HepG2 (cell line): Measurements from ENCODE around the gene CTU1. TPM values are rescaled to one million over a fixed set of nuclear protein-coding genes. Genes with fewer than 3 reads are reported as not detected.

Source experiments
- ATAC-seq: fragments of 200-7000 bp; cut with Tn5 transposase; 3 replicates; pipeline ENCODE4 v1.9.1; 2020; ENCODE audit warnings: mild to moderate bottlenecking, moderate library complexity
- BruUV-seq: library from RNA; stranded (reverse); fragments of 400-500 nt; replicated peaks from 2 replicates; lab custom pipeline; 2021; lab: Mats Ljungman, UMichigan
- CTCF ChIA-PET: fragments of 300-600 bp; formaldehyde crosslinking; extraction: SDS; loops from one replicate; lab custom pipeline; 2021; ENCODE audit warnings: low total read pairs, inconsistent platforms, low intra/inter-chr PET ratio; lab: Yijun Ruan, JAX
- POLR2A ChIA-PET: fragments of 350-600 bp; sonication (Branson Sonifier 250); formaldehyde crosslinking; loops from one replicate; lab custom pipeline; 2020; ENCODE audit warnings: antibody characterized with exemption, inconsistent platforms; lab: Yijun Ruan, JAX
- DNase-seq: peaks from one replicate; pipeline ENCODE4 v3.0.0-alpha.2; 2015; ENCODE audit warnings: low spot score
- FAIRE-seq: peaks from 3 replicates; lab custom pipeline; 2011; peaks lifted over from hg19 to GRCh38; lab: Jason Lieb, UNC
- H2AFZ ChIP-seq: one replicate; pipeline ENCODE4 v1.6.1; 2011; ENCODE audit warnings: low read length, inconsistent platforms
- H3K27ac ChIP-seq: fragments of 300-600 bp; 3 replicates; pipeline ENCODE4 v1.8.0; 2011; ENCODE audit warnings: mixed run types, mild to moderate bottlenecking, mixed read lengths, low read length, inconsistent platforms; ENCODE audit not compliant: insufficient read depth; ENCODE audit errors: extremely low read length
- H3K27me3 ChIP-seq, 2 experiments: fragments of 200-600 bp in 1 of 2; 2 replicates in 1 of 2; 3 replicates in 1 of 2; pipeline versions ENCODE4 v1.6.0 to v1.8.0; 2011; ENCODE audit warnings: low read length in 2 of 2, mild to moderate bottlenecking in 2 of 2, moderate library complexity in 2 of 2, inconsistent platforms in 1 of 2; ENCODE audit not compliant: insufficient read depth in 2 of 2, control insufficient read depth in 1 of 2
- H3K36me3 ChIP-seq, 2 experiments: fragments of 200-600 bp in 1 of 2; replicated peaks in 1 of 2; 2 replicates in 1 of 2; 3 replicates in 1 of 2; pipeline versions ENCODE4 v1.5.1 to v1.8.0; 2011; ENCODE audit warnings: low read length in 2 of 2, inconsistent platforms in 1 of 2; ENCODE audit not compliant: insufficient read depth in 2 of 2, control insufficient read depth in 1 of 2
- H3K4me1 ChIP-seq: 2 replicates; pipeline ENCODE4 v1.5.1; 2012; ENCODE audit warnings: low read length, inconsistent platforms; ENCODE audit not compliant: insufficient read depth
- H3K4me2 ChIP-seq: 2 replicates; pipeline ENCODE4 v1.6.0; 2011; ENCODE audit warnings: low read depth, low read length, inconsistent platforms
- H3K4me3 ChIP-seq, 3 experiments: fragments of 200-600 bp in 1 of 3; sonication (generic), shearing (Covaris generic) in 1 of 3; replicated peaks in 1 of 3; 2 replicates each; pipeline ENCODE4 v1.5.1; 2011 to 2016; ENCODE audit warnings: low read length in 3 of 3, inconsistent platforms in 2 of 3, low read depth in 2 of 3, mild to moderate bottlenecking in 2 of 3, control low read depth in 1 of 3, mixed read lengths in 1 of 3; ENCODE audit not compliant: insufficient read depth in 1 of 3
- H3K79me2 ChIP-seq: one replicate; pipeline ENCODE4 v1.6.1; 2011; ENCODE audit warnings: low read length, inconsistent platforms; ENCODE audit not compliant: insufficient read depth
- H3K9ac ChIP-seq: 2 replicates; pipeline ENCODE4 v1.6.0; 2011; ENCODE audit warnings: mild to moderate bottlenecking, low read depth, low read length, inconsistent platforms; ENCODE audit not compliant: insufficient read depth
- H3K9me3 ChIP-seq: 2 replicates; pipeline ENCODE4 v1.5.1; 2012; ENCODE audit warnings: mild to moderate bottlenecking, low read length
- H4K20me1 ChIP-seq: 2 replicates; pipeline ENCODE4 v1.6.0; 2011; ENCODE audit warnings: inconsistent platforms, mild to moderate bottlenecking, low read length, moderate library complexity; ENCODE audit not compliant: insufficient read depth
- CCDC6 ChIP-seq: sonication (generic); formaldehyde crosslinking; IDR thresholded peaks from 2 replicates; pipeline ENCODE4 v1.8.1; 2022; ENCODE audit warnings: mild to moderate bottlenecking, missing genetic modification reagents, moderate library complexity
- CEBPG ChIP-seq: IDR thresholded peaks from 2 replicates; pipeline ENCODE4 v1.6.1; 2016
- ELF3 ChIP-seq: IDR thresholded peaks from 2 replicates; pipeline ENCODE4 v1.6.1; 2016; ENCODE audit warnings: missing genetic modification reagents, missing compliant biosample characterization
- GTF2F1 ChIP-seq: fragments of 150-350 bp; IDR thresholded peaks from 2 replicates; pipeline ENCODE4 v1.6.1; 2014; ENCODE audit warnings: low read length
- HNRNPL ChIP-seq: fragments of 200-400 bp; formaldehyde crosslinking; IDR thresholded peaks from 2 replicates; pipeline ENCODE4 v1.6.1; 2017; ENCODE audit warnings: mild to moderate bottlenecking, low read depth, low read length
- JUND ChIP-seq: sonication (generic); formaldehyde crosslinking; IDR thresholded peaks from 2 replicates; pipeline ENCODE4 v1.8.0; 2022; ENCODE audit warnings: mild to moderate bottlenecking, missing genetic modification reagents
- MED13 ChIP-seq: sonication (generic); formaldehyde crosslinking; IDR thresholded peaks from 2 replicates; pipeline ENCODE4 v1.5.0; 2020; ENCODE audit warnings: missing genetic modification reagents
- NONO ChIP-seq, 2 experiments: fragments of 450-650 bp in 1 of 2; sonication (generic) in 1 of 2; formaldehyde crosslinking in 1 of 2; IDR thresholded peaks in 1 of 2; conservative IDR thresholded peaks in 1 of 2; 2 replicates each; pipeline versions ENCODE4 v1.6.1 to v1.8.0; 2017 to 2022; ENCODE audit warnings: mild to moderate bottlenecking in 1 of 2, missing genetic modification reagents in 1 of 2, moderate library complexity in 1 of 2
- SAFB2 ChIP-seq: sonication (generic); formaldehyde crosslinking; IDR thresholded peaks from 2 replicates; pipeline ENCODE4 v1.5.1; 2020; ENCODE audit warnings: missing genetic modification reagents, low read depth, mild to moderate bottlenecking, borderline replicate concordance
- SNRNP70 ChIP-seq: fragments of 200-400 bp; formaldehyde crosslinking; IDR thresholded peaks from 2 replicates; pipeline ENCODE4 v1.6.1; 2017; ENCODE audit warnings: mild to moderate bottlenecking, low read depth, low read length, moderate library complexity
- TP53 ChIP-seq: sonication (generic); formaldehyde crosslinking; conservative IDR thresholded peaks from 2 replicates; pipeline ENCODE4 v1.4.0; 2020; ENCODE audit warnings: missing genetic modification reagents
- ZFP90 ChIP-seq: sonication (generic); formaldehyde crosslinking; IDR thresholded peaks from 2 replicates; pipeline ENCODE4 v1.8.0; 2022; ENCODE audit warnings: missing genetic modification reagents, mild to moderate bottlenecking, inconsistent platforms, borderline replicate concordance
- ZFY ChIP-seq: sonication (generic); formaldehyde crosslinking; IDR thresholded peaks from 2 replicates; pipeline ENCODE4 v1.4.0; 2020; ENCODE audit warnings: missing genetic modification reagents
- ZMYM4 ChIP-seq: sonication (generic); formaldehyde crosslinking; IDR thresholded peaks from 2 replicates; pipeline ENCODE4 v1.8.1; 2023; ENCODE audit warnings: mild to moderate bottlenecking, missing genetic modification reagents
- ZNF317 ChIP-seq: sonication (generic); formaldehyde crosslinking; IDR thresholded peaks from 2 replicates; pipeline ENCODE4 v1.5.0; 2020; ENCODE audit warnings: mild to moderate bottlenecking, missing genetic modification reagents
- ZNF850 ChIP-seq: sonication (generic); formaldehyde crosslinking; conservative IDR thresholded peaks from 2 replicates; pipeline ENCODE4 v1.9.0; 2021; ENCODE audit warnings: mild to moderate bottlenecking, missing genetic modification reagents
- ZSCAN12 ChIP-seq: sonication (generic); formaldehyde crosslinking; IDR thresholded peaks from 2 replicates; pipeline ENCODE4 v1.9.0; 2021; ENCODE audit warnings: mild to moderate bottlenecking, missing genetic modification reagents
- WGBS: methylation state at CpG from one replicate; pipeline ENCODE4 v1.1.6; 2017; ENCODE audit warnings: low lambda C conversion rate; 5-methylcytosine and 5-hydroxymethylcytosine counted together
- in situ Hi-C: cut with HindIII; loops from 2 replicates; pipeline ENCODE4 v1.10.0; 2017; ENCODE audit warnings: low pct_unique_long_range_greater_than_20kb; ENCODE audit not compliant: extremely low pct_ligation_motif_present
- intact Hi-C: fragments of 100-400 bp; cut with micrococcal nuclease; formaldehyde crosslinking; loops from one replicate; pipeline ENCODE4 v1.10.0; 2022; ENCODE audit not compliant: unreplicated experiment
- polyA plus RNA-seq, 8 experiments: library from polyadenylated mRNA; depleted of rRNA in 3 of 8; stranded (reverse) in 7 of 8; unstranded in 1 of 8; fragments of >200 nt; fragmentation: Illumina TruSeq in 4 of 8; extraction: Trizol in 4 of 8; gene quantifications; 2 replicates each; pipeline versions ENCODE4 v1.2.1 to v1.2.3, GENCODE V29; 2011 to 2016; ENCODE audit warnings: low read depth in 4 of 8, missing spikeins in 1 of 8, mixed read lengths in 1 of 8; ENCODE audit not compliant: insufficient read depth in 1 of 8
- total RNA-seq, 5 experiments: library from RNA; depleted of rRNA; stranded (reverse); fragments of >200 nt; fragmentation: Illumina TruSeq; extraction: Trizol; gene quantifications; 2 replicates each; pipeline ENCODE4 v1.2.3, GENCODE V29; 2016; ENCODE audit warnings: low read depth in 1 of 5
- TF ChIP-seq, protein P1 (sequence below): sonication (generic); formaldehyde crosslinking; IDR thresholded peaks from 2 replicates; pipeline ENCODE4 v1.4.0; 2020; ENCODE audit warnings: mild to moderate bottlenecking, missing genetic modification reagents
- TF ChIP-seq, protein P2 (sequence below): sonication (generic); formaldehyde crosslinking; conservative IDR thresholded peaks from 2 replicates; pipeline ENCODE4 v1.8.1; 2023; ENCODE audit warnings: missing genetic modification reagents

The CTU1 gene
- total and polyA plus RNA-seq, 2 of the 13 experiments (the other 11 are each of a cell fraction or from before 2014, with no cell fraction given): 1.9 to 2.9 TPM

DNA sequence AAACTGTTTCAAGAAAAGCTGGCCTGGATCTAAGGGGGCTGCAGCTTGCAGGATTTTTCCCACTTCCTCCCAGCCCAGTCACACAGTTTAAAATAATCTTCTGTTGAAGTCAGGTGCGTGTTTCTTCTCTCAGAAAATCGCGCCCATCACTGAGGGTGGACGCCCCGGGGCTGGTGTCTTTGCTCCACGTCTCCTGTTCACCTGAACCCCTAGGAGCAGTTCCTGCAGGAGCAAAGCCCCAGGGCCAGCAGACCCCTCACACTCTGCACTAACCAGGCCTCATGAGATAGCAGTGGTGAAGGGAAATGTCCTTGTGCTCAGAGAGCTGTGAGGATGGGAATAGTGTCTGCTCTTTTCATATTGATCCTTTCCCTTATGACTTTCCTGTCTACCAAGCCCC, 33.0 kb upstream of the CTU1 start:
- Histone ChIP-seq H3K4me1 (no peaks in the 10 kb centered on the region), H3K27me3 (peaks cover 4 to 60% of the 10 kb centered on the region in 2 experiments; a peak in 4 of 5 replicates)
- no peak for FAIRE-seq

DNA sequence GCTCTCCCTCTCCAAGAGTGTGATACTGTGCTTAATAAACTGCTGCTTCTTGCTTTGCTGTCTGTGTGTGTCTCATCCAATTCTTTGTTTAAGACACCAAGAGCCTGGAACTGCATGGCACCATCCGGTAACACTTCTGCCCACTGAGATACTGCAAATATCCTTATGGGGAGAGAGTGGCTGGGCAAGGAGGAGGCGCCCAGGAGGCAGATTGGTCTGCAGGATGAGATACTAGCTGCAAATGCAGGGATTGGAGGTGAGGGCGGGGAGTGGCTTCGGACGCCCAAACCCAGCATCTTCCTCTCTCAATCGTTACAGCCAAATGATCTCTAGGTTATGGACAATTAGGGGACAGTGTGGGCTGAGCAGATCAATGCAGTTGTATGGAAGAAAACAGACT, 32.2 kb upstream of the CTU1 start:
- ChIA-PET POLR2A (no interaction called here), CTCF (no interaction called here)
- Histone ChIP-seq H3K4me3 (no peak overlapping the region), H3K4me1 (no peaks in the 10 kb centered on the region), H4K20me1 (no peaks in the 10 kb centered on the region), H3K36me3 (no peaks in the 10 kb centered on the region), H3K4me2 (no peak overlapping the region), H3K79me2 (no peaks in the 10 kb centered on the region), H2AFZ (no peak overlapping the region), H3K9ac (no peak overlapping the region), H3K27ac (no peak overlapping the region), H3K27me3 (peaks cover 4 to 60% of the 10 kb centered on the region in 2 experiments; a peak in 4 of 5 replicates), H3K9me3 (no peaks in the 10 kb centered on the region)
- FAIRE-seq (no peak), DNase-seq (no peak), ATAC-seq (no peak)
- intact Hi-C loops: no loop called here
- 3% methylated on average over 6 of the region's 6 CpGs for WGBS
- TF ChIP-seq JUND (CRISPR knock-in tag) (no peak), NONO (IDR thresholded peaks at IDR 0.05) (no peak), NONO (CRISPR knock-in tag; conservative IDR thresholded peaks at IDR 0.05) (no peak), SAFB2 (CRISPR knock-in tag) (no peak), GTF2F1 (no peak), ZSCAN12 (CRISPR knock-in tag) (no peak), MED13 (CRISPR knock-in tag) (no peak), TP53 (CRISPR knock-in tag) (no peak)
- in situ Hi-C loops: no loop called here
- BruUV-seq: no TSS peak

More for the DNA sequence above, 33.0 kb upstream of the CTU1 start:
- intact Hi-C loops: no loop called here
- CTCF ChIA-PET: no interaction called here
- no peaks in the 10 kb centered on the region for H3K9me3 ChIP-seq
- H3K4me3 ChIP-seq: no peak overlapping the region
- TF ChIP-seq SNRNP70: no peak
- no peak for TF ChIP-seq CEBPG (CRISPR knock-in tag)
- no peak for TF ChIP-seq ZNF317 (CRISPR knock-in tag)
- TF ChIP-seq ZNF850: no peak
- TF ChIP-seq ZFY: no peak
- no peak for TF ChIP-seq HNRNPL
- no peak for TF ChIP-seq CCDC6 (CRISPR knock-in tag)
- no peak for TF ChIP-seq ZFP90 (CRISPR knock-in tag)
- TF ChIP-seq ELF3 (CRISPR knock-in tag): no peak
- TF ChIP-seq, protein P1, sequence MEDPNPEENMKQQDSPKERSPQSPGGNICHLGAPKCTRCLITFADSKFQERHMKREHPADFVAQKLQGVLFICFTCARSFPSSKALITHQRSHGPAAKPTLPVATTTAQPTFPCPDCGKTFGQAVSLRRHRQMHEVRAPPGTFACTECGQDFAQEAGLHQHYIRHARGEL (CRISPR knock-in tag): no peak
- TF ChIP-seq ZMYM4: no peak
- TF ChIP-seq, protein P2, sequence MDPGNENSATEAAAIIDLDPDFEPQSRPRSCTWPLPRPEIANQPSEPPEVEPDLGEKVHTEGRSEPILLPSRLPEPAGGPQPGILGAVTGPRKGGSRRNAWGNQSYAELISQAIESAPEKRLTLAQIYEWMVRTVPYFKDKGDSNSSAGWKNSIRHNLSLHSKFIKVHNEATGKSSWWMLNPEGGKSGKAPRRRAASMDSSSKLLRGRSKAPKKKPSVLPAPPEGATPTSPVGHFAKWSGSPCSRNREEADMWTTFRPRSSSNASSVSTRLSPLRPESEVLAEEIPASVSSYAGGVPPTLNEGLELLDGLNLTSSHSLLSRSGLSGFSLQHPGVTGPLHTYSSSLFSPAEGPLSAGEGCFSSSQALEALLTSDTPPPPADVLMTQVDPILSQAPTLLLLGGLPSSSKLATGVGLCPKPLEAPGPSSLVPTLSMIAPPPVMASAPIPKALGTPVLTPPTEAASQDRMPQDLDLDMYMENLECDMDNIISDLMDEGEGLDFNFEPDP: no peak
- TF ChIP-seq, all 625 proteins: peak for 0
- POLR2A ChIA-PET: no interaction called here
- no peak for ATAC-seq
- WGBS: 0% methylated on average over 6 of the region's 6 CpGs
- Histone ChIP-seq H2AFZ (no peak overlapping the region), H3K27ac (no peak overlapping the region), H3K36me3 (no peaks in the 10 kb centered on the region), H3K4me2 (no peak overlapping the region), H3K79me2 (no peaks in the 10 kb centered on the region), H3K9ac (no peak overlapping the region), H4K20me1 (no peaks in the 10 kb centered on the region)
- in situ Hi-C loops: no loop called here
- no peak for DNase-seq
- no TSS peak for BruUV-seq
